GM12878 (cell line): ENCODE results near the gene MCTP2. TPM values are rescaled to one million over a fixed set of nuclear protein-coding genes. Genes with fewer than 3 reads are reported as not detected.

Source experiments
- ATAC-seq: fragments of 200-7000 bp; cut with Tn5 transposase; 3 replicates; pipeline ENCODE4 v1.9.1; 2020; ENCODE audit warnings: mild to moderate bottlenecking, moderate library complexity
- BruUV-seq: library from RNA; stranded (reverse); fragments of 400-500 nt; replicated peaks from 2 replicates; lab custom pipeline; 2021; lab: Mats Ljungman, UMichigan
- CTCF ChIA-PET: fragments of 300-600 bp; sonication (Branson Sonifier 250); formaldehyde crosslinking; extraction: SDS; loops from one replicate; lab custom pipeline; 2021; ENCODE audit warnings: inconsistent platforms; lab: Yijun Ruan, JAX
- POLR2A ChIA-PET: fragments of 350-600 bp; formaldehyde crosslinking; extraction: SDS; loops from one replicate; lab custom pipeline; 2021; ENCODE audit warnings: inconsistent platforms; lab: Charles Lee
- RAD21 ChIA-PET: fragments of 300-600 bp; sonication (Branson Sonifier 250); formaldehyde crosslinking; loops from one replicate; lab custom pipeline; 2023; ENCODE audit warnings: antibody characterized with exemption; ENCODE audit not compliant: unreplicated experiment; lab: Charles Lee
- SMC1A ChIA-PET: fragments of 300-600 bp; sonication (Branson Sonifier 250); formaldehyde crosslinking; loops from one replicate; lab custom pipeline; 2023; ENCODE audit not compliant: unreplicated experiment, uncharacterized antibody; lab: Charles Lee
- DNase-seq: peaks from one replicate; pipeline ENCODE4 v3.0.0-alpha.2; 2011; ENCODE audit warnings: low read depth, low spot score
- FAIRE-seq: peaks from 3 replicates; lab custom pipeline; 2011; peaks lifted over from hg19 to GRCh38; lab: Jason Lieb, UNC
- H2AFZ ChIP-seq: 2 replicates; pipeline ENCODE4 v1.6.0; 2011; ENCODE audit warnings: low read depth, low read length, control low read depth; ENCODE audit not compliant: control insufficient read depth
- H3K27ac ChIP-seq: 2 replicates; pipeline ENCODE4 v1.5.1; 2011; ENCODE audit warnings: control low read depth; ENCODE audit not compliant: control insufficient read depth, insufficient read depth
- H3K27me3 ChIP-seq, 2 experiments: replicated peaks in 1 of 2; 2 replicates each; pipeline versions ENCODE4 v1.6.0 to v1.6.1; 2011; ENCODE audit warnings: low read length in 1 of 2; ENCODE audit not compliant: control insufficient read depth in 2 of 2, insufficient read depth in 2 of 2
- H3K36me3 ChIP-seq, 2 experiments: 2 replicates each; pipeline ENCODE4 v1.5.1; 2011; ENCODE audit warnings: low read length in 1 of 2; ENCODE audit not compliant: control insufficient read depth in 2 of 2, insufficient read depth in 2 of 2
- H3K4me1 ChIP-seq: 2 replicates; pipeline ENCODE4 v1.6.1; 2011; ENCODE audit warnings: mild to moderate bottlenecking, low read length, moderate library complexity, mixed read lengths; ENCODE audit not compliant: control insufficient read depth, insufficient read depth
- H3K4me2 ChIP-seq: 2 replicates; pipeline ENCODE4 v1.6.0; 2011; ENCODE audit warnings: control low read depth; ENCODE audit not compliant: control insufficient read depth, insufficient read depth
- H3K4me3 ChIP-seq: fragments of 200-600 bp; sonication (generic); 2 replicates; pipeline ENCODE4 v1.5.1; 2016
- H3K79me2 ChIP-seq: 2 replicates; pipeline ENCODE4 v1.6.0; 2011; ENCODE audit warnings: low read length; ENCODE audit not compliant: control insufficient read depth, insufficient read depth
- H3K9ac ChIP-seq: 2 replicates; pipeline ENCODE4 v1.8.0; 2011; ENCODE audit warnings: low read length, control low read depth, mixed read lengths; ENCODE audit not compliant: control insufficient read depth, insufficient read depth
- H3K9me3 ChIP-seq: replicated peaks from 3 replicates; pipeline ENCODE4 v1.5.1; 2011; ENCODE audit warnings: mild to moderate bottlenecking, low read length; ENCODE audit not compliant: control insufficient read depth, insufficient read depth
- H4K20me1 ChIP-seq: 2 replicates; pipeline ENCODE4 v1.6.0; 2011; ENCODE audit not compliant: control insufficient read depth, insufficient read depth
- HDAC6 ChIP-seq: fragments of 200-600 bp; sonication (generic); IDR thresholded peaks from one replicate; pipeline ENCODE4 v1.8.0; 2017; ENCODE audit warnings: antibody characterized with exemption; ENCODE audit not compliant: unreplicated experiment
- NFYB ChIP-seq: IDR thresholded peaks from 2 replicates; pipeline ENCODE4 v1.6.1; 2011; ENCODE audit warnings: low read depth, mild to moderate bottlenecking, low read length, improper control_type of control experiment, moderate library complexity; ENCODE audit not compliant: insufficient read depth
- PBX3 ChIP-seq: IDR thresholded peaks from 2 replicates; pipeline ENCODE4 v1.6.1; 2011; ENCODE audit warnings: mild to moderate bottlenecking, low read depth, low read length, moderate library complexity; ENCODE audit not compliant: insufficient replicate concordance
- POLR2AphosphoS5 ChIP-seq: IDR thresholded peaks from 2 replicates; pipeline ENCODE4 v1.6.1; 2011; ENCODE audit warnings: mild to moderate bottlenecking, low read length, inconsistent platforms
- REST ChIP-seq: IDR thresholded peaks from 2 replicates; pipeline ENCODE4 v1.6.1; 2012; ENCODE audit warnings: mild to moderate bottlenecking, low read depth, low read length
- ZBTB33 ChIP-seq: fragments of 450-650 bp; IDR thresholded peaks from 2 replicates; pipeline ENCODE4 v1.6.1; 2017; ENCODE audit warnings: mild to moderate bottlenecking
- ZNF207 ChIP-seq: fragments of 450-650 bp; IDR thresholded peaks from 2 replicates; pipeline ENCODE4 v1.6.1; 2014; ENCODE audit warnings: antibody characterized with exemption, mild to moderate bottlenecking, borderline replicate concordance
- WGBS: methylation state at CpG from one replicate; pipeline ENCODE4 v1.1.6; 2016; ENCODE audit warnings: low lambda C conversion rate; ENCODE audit not compliant: insufficient replicate concordance, insufficient coverage; ENCODE audit errors: missing lambda C conversion rate; 5-methylcytosine and 5-hydroxymethylcytosine counted together
- in situ Hi-C: fragments of 300-500 bp; cut with MboI; formaldehyde crosslinking; loops from 9 replicates; pipeline ENCODE4 v1.14.3; 2018; ENCODE audit warnings: mixed read lengths
- intact Hi-C: fragments of 100-400 bp; cut with micrococcal nuclease; formaldehyde crosslinking; loops from one replicate; pipeline ENCODE4 v1.14.2; 2022; ENCODE audit not compliant: unreplicated experiment
- polyA plus RNA-seq, 11 experiments: library from polyadenylated mRNA; depleted of rRNA in 4 of 11; unstranded in 6 of 11; stranded (reverse) in 5 of 11; fragments of >200 nt; fragmentation: Nextera tagmentation in 4 of 11; fragmentation: Illumina TruSeq in 1 of 11; extraction: Ambion mirVana in 4 of 11; extraction: Trizol in 1 of 11; gene quantifications; 1 replicate in 1 of 11; 2 replicates in 10 of 11; pipeline versions ENCODE4 v1.2.1 to v1.2.3, GENCODE V29; 2011 to 2016; ENCODE audit warnings: inconsistent platforms in 2 of 11, missing spikeins in 2 of 11, low read depth in 1 of 11
- total RNA-seq, 4 experiments: library from RNA; depleted of rRNA in 3 of 4; stranded (reverse); fragments of >200 nt in 3 of 4; fragmentation: Illumina TruSeq in 1 of 4; extraction: Trizol in 1 of 4; gene quantifications; 2 replicates each; pipeline versions ENCODE4 v1.2.1 to v1.2.3, GENCODE V29; 2013 to 2021

MCTP2 gene
- total and polyA plus RNA-seq, 10 of the 15 experiments (the other 5 are each of a cell fraction or from before 2014, with no cell fraction given) = 0.24 to 48.5 (median 0.88) TPM

GRCh38 chr15:94198633-94199032 lies 32.7 kb upstream of the MCTP2 start:
- POLR2A ChIA-PET = no interaction called here
- Histone ChIP-seq H2AFZ (no peak overlapping the region), H3K36me3 (no peaks in the 10 kb centered on the region), H4K20me1 (no peaks in the 10 kb centered on the region)
- CTCF ChIA-PET = interaction anchor here (2.2 kb wide), 1 partner anchor 35 kb away, joined by 5 read pairs; no protein-coding TSS in a partner anchor
- RAD21 ChIA-PET = interaction anchor here (1.8 kb wide), 1 partner anchor 125 kb away, joined by 4 read pairs; no protein-coding TSS in a partner anchor
- no peak for TF ChIP-seq PBX3
- TF ChIP-seq HDAC6 = no peak
- no peak for TF ChIP-seq ZBTB33
- no peak for TF ChIP-seq REST
- TF ChIP-seq NFYB = no peak
- TF ChIP-seq POLR2AphosphoS5 = no peak
- TF ChIP-seq ZNF207 = no peak
- TF ChIP-seq, all 136 proteins: peak for 0
- Histone ChIP-seq H3K9ac (no peak overlapping the region), H3K79me2 (no peaks in the 10 kb centered on the region), H3K4me1 (no peaks in the 10 kb centered on the region), H3K4me3 (no peak overlapping the region), H3K4me2 (no peak overlapping the region), H3K27me3 (no peaks in the 10 kb centered on the region), H3K9me3 (no peaks in the 10 kb centered on the region), H3K27ac (no peak overlapping the region)
- ATAC-seq = no peak
- FAIRE-seq = no peak
- in situ Hi-C loops = no loop called here
- 57% methylated on average over 2 of the region's 2 CpGs for WGBS
- SMC1A ChIA-PET = interaction anchor here (0.6 to 1.2 kb wide), 2 partner anchors 89 to 743 kb away, joined by 3 to 4 read pairs; no protein-coding TSS in a partner anchor
- no TSS peak for BruUV-seq
- intact Hi-C loops = no loop called here
- no peak for DNase-seq
